B cell (primary cell): ENCODE data around the gene TFG. TPM values are rescaled to one million over a fixed set of nuclear protein-coding genes. Genes with fewer than 3 reads are reported as not detected.

Experiments
- ATAC-seq: fragments of 200-7000 bp; cut with Tn5 transposase; one replicate; pipeline ENCODE4 v1.10.0; 2021; ENCODE audit warnings: low read depth, mild to moderate bottlenecking, moderate number of reproducible peaks, moderate library complexity
- CTCF ChIA-PET: fragments of 350-600 bp; sonication (Branson Sonifier 250); formaldehyde crosslinking; loops from one replicate; lab custom pipeline; 2021; ENCODE audit warnings: antibody characterized with exemption, inconsistent platforms; lab: Charles Lee
- POLR2A ChIA-PET: fragments of 350-600 bp; sonication (Branson Sonifier 250); formaldehyde crosslinking; loops from one replicate; lab custom pipeline; 2021; ENCODE audit warnings: antibody characterized with exemption; lab: Charles Lee
- DNase-seq: peaks from one replicate; pipeline ENCODE4 v3.0.0; 2013
- H2AFZ ChIP-seq: 2 replicates; pipeline ENCODE4 v1.6.1; 2012; ENCODE audit warnings: mild to moderate bottlenecking, low read depth, low read length; ENCODE audit not compliant: insufficient read depth, poor library complexity, severe bottlenecking
- H3K27ac ChIP-seq, 2 donors: 1 replicate in 1 of 2; 2 replicates in 1 of 2; pipeline ENCODE4 v1.5.1; 2012 to 2013; ENCODE audit warnings: low read length in 2 of 2, mild to moderate bottlenecking in 2 of 2, moderate library complexity in 1 of 2
- H3K27me3 ChIP-seq, 4 experiments: fragments of 200-600 bp in 1 of 4; sonication (generic) in 1 of 4; replicated peaks in 1 of 4; 1 replicate in 2 of 4; 2 replicates in 2 of 4; pipeline versions ENCODE4 v1.6.1 to v1.7.0; 2013 to 2016; ENCODE audit warnings: low read length in 3 of 4, mild to moderate bottlenecking in 2 of 4, mixed read lengths in 1 of 4, moderate library complexity in 1 of 4; ENCODE audit not compliant: insufficient read depth in 4 of 4, control insufficient read depth in 3 of 4; ENCODE audit errors: control extremely low read depth in 1 of 4
- H3K36me3 ChIP-seq, 2 experiments: replicated peaks in 1 of 2; 1 replicate in 1 of 2; 2 replicates in 1 of 2; pipeline versions ENCODE4 v1.6.1 to v1.7.1; 2013; ENCODE audit warnings: low read length in 1 of 2; ENCODE audit not compliant: insufficient read depth in 2 of 2, control insufficient read depth in 1 of 2; ENCODE audit errors: control extremely low read depth in 1 of 2, extremely low read depth in 1 of 2
- H3K4me1 ChIP-seq, 2 donors: fragments of 200-600 bp in 1 of 2; sonication (generic) in 1 of 2; 1 replicate in 1 of 2; 2 replicates in 1 of 2; pipeline versions ENCODE4 v1.5.1 to v1.6.1; 2013 to 2017; ENCODE audit warnings: low read length in 2 of 2; ENCODE audit not compliant: control insufficient read depth in 2 of 2, insufficient read depth in 2 of 2
- H3K4me2 ChIP-seq: replicated peaks from 2 replicates; pipeline ENCODE3; 2012; ENCODE audit warnings: mild to moderate bottlenecking, low read depth, low read length; ENCODE audit not compliant: poor library complexity, severe bottlenecking
- H3K4me3 ChIP-seq, 5 experiments: fragments of 200-600 bp in 1 of 5; sonication (generic) in 1 of 5; 1 replicate in 3 of 5; 2 replicates in 2 of 5; pipeline versions ENCODE4 v1.5.1 to v1.7.0; 2011 to 2016; ENCODE audit warnings: low read length in 4 of 5, mild to moderate bottlenecking in 4 of 5, low read depth in 2 of 5, control low read depth in 1 of 5, moderate library complexity in 1 of 5; ENCODE audit not compliant: insufficient read depth in 1 of 5; ENCODE audit errors: control extremely low read depth in 1 of 5, extremely low read depth in 1 of 5
- H3K79me2 ChIP-seq: fragments of 200-600 bp; sonication (generic); one replicate; pipeline ENCODE4 v1.6.0; 2016; ENCODE audit warnings: low read length; ENCODE audit not compliant: control insufficient read depth, insufficient read depth
- H3K9ac ChIP-seq: fragments of 200-600 bp; sonication (generic); 2 replicates; pipeline ENCODE4 v1.6.1; 2017; ENCODE audit warnings: mild to moderate bottlenecking, low read length, moderate library complexity
- H3K9me3 ChIP-seq, 3 donors: one replicate each; pipeline versions ENCODE4 v1.6.1 to v1.7.1; 2013; ENCODE audit warnings: low read length in 2 of 3; ENCODE audit not compliant: control insufficient read depth in 2 of 3, insufficient read depth in 1 of 3; ENCODE audit errors: control extremely low read depth in 1 of 3
- H4K20me1 ChIP-seq: 2 replicates; pipeline ENCODE4 v1.6.0; 2012; ENCODE audit warnings: mild to moderate bottlenecking, low read length; ENCODE audit not compliant: insufficient read depth, control insufficient read depth, poor library complexity, severe bottlenecking
- H3K27ac Mint-ChIP-seq: one replicate; pipeline ENCODE4 v1.8.0; 2021; ENCODE audit warnings: mixed read lengths
- H3K27me3 Mint-ChIP-seq: one replicate; pipeline ENCODE4 v1.8.0; 2021; ENCODE audit warnings: mixed read lengths
- H3K4me1 Mint-ChIP-seq: one replicate; pipeline ENCODE4 v1.8.0; 2021; ENCODE audit warnings: mixed read lengths
- H3K4me3 Mint-ChIP-seq: one replicate; pipeline ENCODE4 v1.8.0; 2021; ENCODE audit warnings: mixed read lengths
- H3K9me3 Mint-ChIP-seq: one replicate; pipeline ENCODE4 v1.8.0; 2022; ENCODE audit warnings: mixed read lengths; ENCODE audit not compliant: insufficient read depth
- EZH2 ChIP-seq: IDR thresholded peaks from 2 replicates; pipeline ENCODE4 v1.6.1; 2012; ENCODE audit warnings: borderline replicate concordance, low read depth, mild to moderate bottlenecking, moderate library complexity, low read length; ENCODE audit not compliant: insufficient read depth, poor library complexity, severe bottlenecking
- WGBS: methylation state at CpG from one replicate; pipeline ENCODE4 v1.1.5; 2013; ENCODE audit warnings: missing lambda C conversion rate; ENCODE audit not compliant: insufficient coverage; 5-methylcytosine and 5-hydroxymethylcytosine counted together
- intact Hi-C: fragments of 100-400 bp; cut with micrococcal nuclease; formaldehyde crosslinking; loops from one replicate; pipeline ENCODE4 v1.10.0; 2022
- polyA plus RNA-seq: library from polyadenylated mRNA; depleted of rRNA; stranded (reverse); fragments of >200 nt; gene quantifications from 2 replicates; pipeline ENCODE4 v1.2.3, GENCODE V29; 2012
- total RNA-seq, 2 donors: library from RNA; stranded (reverse); fragments of 120-200 nt in 1 of 2; gene quantifications; 1 replicate in 1 of 2; 2 replicates in 1 of 2; pipeline versions ENCODE4 v1.2.3 to v1.2.4, GENCODE V29; 2013 to 2022
- TF ChIP-seq, protein P1 (sequence below): fragments of 200-600 bp; IDR thresholded peaks from one replicate; pipeline ENCODE4 v1.8.0; 2022; ENCODE audit warnings: antibody characterized with exemption, mild to moderate bottlenecking

The TFG gene
- total and polyA plus RNA-seq, 2 donors (not counting 1 experiment from before 2014, with no cell fraction given), result 40.3 to 44.0 TPM

DNA sequence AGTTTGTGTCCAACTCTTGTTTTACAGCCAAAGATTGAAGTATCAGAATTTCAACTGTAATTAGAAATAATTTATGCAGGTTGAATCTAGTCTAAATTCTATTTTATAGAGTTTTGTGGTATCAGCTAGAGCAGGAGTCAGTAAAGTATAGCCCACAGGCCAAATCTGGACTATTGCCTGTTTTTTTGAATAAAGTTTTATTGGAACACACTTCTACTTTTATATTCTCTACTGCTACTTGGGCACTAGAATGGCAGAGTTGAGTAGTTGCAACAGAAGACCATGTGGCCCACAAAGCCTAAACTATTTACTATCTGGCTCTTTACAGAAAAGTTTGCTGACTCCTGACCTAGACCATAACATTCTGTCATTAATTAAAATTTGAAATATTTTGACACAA, 36.3 kb downstream of the TFG start:
- CTCF ChIA-PET, result no interaction called here
- no peaks in the 10 kb centered on the region for H3K27me3 Mint-ChIP-seq
- ATAC-seq, result no peak

DNA sequence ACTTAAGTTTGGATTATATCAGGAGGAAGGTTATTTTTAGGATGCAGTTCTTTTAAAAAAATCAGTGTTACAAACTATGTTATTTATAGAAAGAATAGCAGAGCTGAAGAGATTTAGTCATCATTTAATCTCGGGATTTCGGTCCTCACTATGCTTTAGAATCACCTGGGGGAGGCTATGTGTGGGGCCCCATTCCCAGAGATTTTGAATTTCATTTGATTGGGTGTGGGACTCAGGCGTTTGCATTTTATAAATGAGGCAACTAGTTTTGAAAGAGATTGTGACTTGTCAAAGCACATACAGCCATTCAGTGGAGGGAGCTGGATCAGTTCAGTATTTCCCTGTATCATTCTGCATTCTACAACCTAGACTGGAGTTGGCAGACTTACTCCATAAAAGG, 36.8 kb downstream of the TFG start:
- DNase-seq, result no peak
- no peak for TF ChIP-seq EZH2
- TF ChIP-seq, protein P1, sequence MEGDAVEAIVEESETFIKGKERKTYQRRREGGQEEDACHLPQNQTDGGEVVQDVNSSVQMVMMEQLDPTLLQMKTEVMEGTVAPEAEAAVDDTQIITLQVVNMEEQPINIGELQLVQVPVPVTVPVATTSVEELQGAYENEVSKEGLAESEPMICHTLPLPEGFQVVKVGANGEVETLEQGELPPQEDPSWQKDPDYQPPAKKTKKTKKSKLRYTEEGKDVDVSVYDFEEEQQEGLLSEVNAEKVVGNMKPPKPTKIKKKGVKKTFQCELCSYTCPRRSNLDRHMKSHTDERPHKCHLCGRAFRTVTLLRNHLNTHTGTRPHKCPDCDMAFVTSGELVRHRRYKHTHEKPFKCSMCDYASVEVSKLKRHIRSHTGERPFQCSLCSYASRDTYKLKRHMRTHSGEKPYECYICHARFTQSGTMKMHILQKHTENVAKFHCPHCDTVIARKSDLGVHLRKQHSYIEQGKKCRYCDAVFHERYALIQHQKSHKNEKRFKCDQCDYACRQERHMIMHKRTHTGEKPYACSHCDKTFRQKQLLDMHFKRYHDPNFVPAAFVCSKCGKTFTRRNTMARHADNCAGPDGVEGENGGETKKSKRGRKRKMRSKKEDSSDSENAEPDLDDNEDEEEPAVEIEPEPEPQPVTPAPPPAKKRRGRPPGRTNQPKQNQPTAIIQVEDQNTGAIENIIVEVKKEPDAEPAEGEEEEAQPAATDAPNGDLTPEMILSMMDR, result no peak
- WGBS, result 93% methylated on average over 3 of the region's 3 CpGs
- no peak overlapping the region for H3K4me3 ChIP-seq
- no peak overlapping the region for H3K9ac ChIP-seq
- intact Hi-C loops, result no loop called here
- Mint-ChIP-seq H3K9me3 (no peaks in the 10 kb centered on the region), H3K27me3 (no peaks in the 10 kb centered on the region), H3K4me3 (no peak overlapping the region), H3K4me1 (no peaks in the 10 kb centered on the region), H3K27ac (no peak overlapping the region)
- POLR2A ChIA-PET, result no interaction called here
- H3K9me3 ChIP-seq, result no peaks in the 10 kb centered on the region
- no peak for ATAC-seq
- CTCF ChIA-PET, result no interaction called here
- no peak overlapping the region for H3K4me2 ChIP-seq
- no peaks in the 10 kb centered on the region for H4K20me1 ChIP-seq
- H3K79me2 ChIP-seq, result no peaks in the 10 kb centered on the region
- no peak overlapping the region for H2AFZ ChIP-seq
- peaks cover 0 to 66% of the 10 kb centered on the region in 2 experiments for H3K36me3 ChIP-seq
- no peaks in the 10 kb centered on the region for H3K4me1 ChIP-seq
- H3K27ac ChIP-seq, result no peak overlapping the region
- H3K27me3 ChIP-seq, result no peaks in the 10 kb centered on the region

More for the DNA sequence above, 36.3 kb downstream of the TFG start:
- Mint-ChIP-seq H3K27ac (no peak overlapping the region), H3K4me1 (no peaks in the 10 kb centered on the region), H3K9me3 (no peaks in the 10 kb centered on the region), H3K4me3 (no peak overlapping the region)
- no peaks in the 10 kb centered on the region for H3K79me2 ChIP-seq
- intact Hi-C loops, result no loop called here
- H3K27ac ChIP-seq, result no peak overlapping the region
- no peak overlapping the region for H3K4me3 ChIP-seq
- POLR2A ChIA-PET, result no interaction called here
- H4K20me1 ChIP-seq, result no peaks in the 10 kb centered on the region
- H3K9me3 ChIP-seq, result no peaks in the 10 kb centered on the region
- TF ChIP-seq EZH2, result no peak
- TF ChIP-seq, protein P1, result no peak
- H3K27me3 ChIP-seq, result no peaks in the 10 kb centered on the region
- no peak for DNase-seq
- H2AFZ ChIP-seq, result no peak overlapping the region
- H3K4me1 ChIP-seq, result no peaks in the 10 kb centered on the region
- H3K4me2 ChIP-seq, result no peak overlapping the region
- peaks cover 2 to 66% of the 10 kb centered on the region in 2 experiments for H3K36me3 ChIP-seq
- H3K9ac ChIP-seq, result no peak overlapping the region
